NCI-H2107 treated with DMSO at 0.1 percent for 48 hours (cell line): ENCODE measurements around the gene ITGB4.
"Not testable (repeated sequence)": the region's sequence is repeated elsewhere in the genome, so short reads cannot be mapped to it uniquely, and the experiment has no call there.

ENCODE experiments used
- DNase-seq: peaks from one replicate; lab custom pipeline; 2025; ENCODE audit not compliant: unreplicated experiment; lab: John Stamatoyannopoulos, UW

Gene ITGB4

GRCh38 chr17:75769536-75769935 is 48.3 kb downstream of the ITGB4 start:
- no peak for DNase-seq

GRCh38 chr17:75771334-75772281 is 50.3 kb downstream of the ITGB4 start:
- no peak for DNase-seq

GRCh38 chr17:75773121-75773807 is 52.0 kb downstream of the ITGB4 start:
- DNase-seq = no peak

- DNase-seq = no peak
Measured at GRCh38 chr17:75773808-75774470, 52.7 kb downstream of the ITGB4 start.

GRCh38 chr17:75774471-75774990 is 53.3 kb downstream of the ITGB4 start:
- no peak for DNase-seq

GRCh38 chr17:75774991-75775668 is 53.9 kb downstream of the ITGB4 start:
- DNase-seq = no peak

- no peak for DNase-seq
Measured at GRCh38 chr17:75776386-75777295, 55.4 kb downstream of the ITGB4 start.

GRCh38 chr17:75777296-75777922 is 56.1 kb downstream of the ITGB4 start:
- DNase-seq = no peak

GRCh38 chr17:75778066-75778860 is 57.0 kb downstream of the ITGB4 start:
- DNase-seq = not testable (repeated sequence)

- peak; percentile 44 for DNase-seq
Measured at GRCh38 chr17:75778861-75779249, 57.6 kb downstream of the ITGB4 start.

- DNase-seq = peak; percentile 98
Measured at GRCh38 chr17:75779250-75779986, 58.2 kb downstream of the ITGB4 start.

- DNase-seq = no peak
Measured at GRCh38 chr17:75779987-75780889, 59.0 kb downstream of the ITGB4 start.

GRCh38 chr17:75783069-75783783 is 62.0 kb downstream of the ITGB4 start:
- no peak for DNase-seq

GRCh38 chr17:75783803-75784472 is 62.7 kb downstream of the ITGB4 start:
- peak; percentile 67 for DNase-seq

GRCh38 chr17:75784473-75785015 is 63.3 kb downstream of the ITGB4 start, which contains the start of gene UNK:
TSS of gene UNK (plus strand) at chr17:75784806. CDS start at chr17:75784881, 75 bp downstream.
- peak; percentile 93 for DNase-seq
